ENCODE data around the gene THADA.

THADA gene

DNA sequence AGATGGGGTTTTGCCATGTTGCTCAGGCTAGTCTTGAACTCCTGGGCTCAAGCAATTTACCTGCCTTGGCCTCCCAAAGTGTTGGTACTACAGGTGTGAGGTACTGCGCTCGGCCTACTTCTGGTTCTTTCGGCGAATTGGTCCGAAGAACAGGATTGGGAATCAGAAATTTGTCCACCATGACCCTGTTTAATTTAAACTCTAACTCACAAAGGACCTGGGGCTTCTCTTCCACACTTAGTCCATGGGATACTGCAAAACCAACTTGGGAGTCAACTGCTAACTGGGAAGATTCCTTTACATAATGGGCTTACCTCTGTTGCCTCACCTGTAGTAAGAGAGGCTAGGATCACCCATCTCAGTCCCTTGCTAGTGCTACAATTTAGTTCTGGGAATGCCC is 289.6 kb downstream of the THADA start:
- no peak overlapping the region for H3K4me2 ChIP-seq (ENCODE audit: low read length)
- no peaks in the 10 kb centered on the region for H3K27me3 ChIP-seq (ENCODE audit: control insufficient read depth, insufficient read depth, low read length)

DNA sequence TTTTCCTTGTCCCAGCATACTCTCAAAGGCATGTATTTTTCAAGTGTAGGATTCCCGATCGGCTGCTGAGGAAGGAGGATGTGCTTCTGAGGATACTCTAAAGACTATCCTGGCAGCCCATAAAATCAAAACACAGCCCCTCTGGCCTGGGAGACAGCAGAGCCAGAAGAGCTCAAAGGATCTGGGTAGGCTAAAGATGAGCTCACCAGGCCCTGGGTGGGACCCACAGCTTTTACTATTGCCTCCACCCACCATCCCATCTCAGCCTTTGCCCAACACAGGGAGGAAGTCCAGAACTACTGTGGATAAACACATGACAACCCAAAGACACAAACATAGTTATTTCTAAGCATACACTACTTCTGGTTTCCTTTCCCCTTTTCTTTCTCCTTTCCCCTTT is 290.3 kb downstream of the THADA start:
- H3K9ac ChIP-seq, result no peak overlapping the region
- peaks cover 4% of the 10 kb centered on the region for H3K4me1 ChIP-seq
- no peaks in the 10 kb centered on the region for H3K36me3 ChIP-seq (ENCODE audit: control insufficient read depth, insufficient read depth, low read length)
- TF ChIP-seq, protein P1, sequence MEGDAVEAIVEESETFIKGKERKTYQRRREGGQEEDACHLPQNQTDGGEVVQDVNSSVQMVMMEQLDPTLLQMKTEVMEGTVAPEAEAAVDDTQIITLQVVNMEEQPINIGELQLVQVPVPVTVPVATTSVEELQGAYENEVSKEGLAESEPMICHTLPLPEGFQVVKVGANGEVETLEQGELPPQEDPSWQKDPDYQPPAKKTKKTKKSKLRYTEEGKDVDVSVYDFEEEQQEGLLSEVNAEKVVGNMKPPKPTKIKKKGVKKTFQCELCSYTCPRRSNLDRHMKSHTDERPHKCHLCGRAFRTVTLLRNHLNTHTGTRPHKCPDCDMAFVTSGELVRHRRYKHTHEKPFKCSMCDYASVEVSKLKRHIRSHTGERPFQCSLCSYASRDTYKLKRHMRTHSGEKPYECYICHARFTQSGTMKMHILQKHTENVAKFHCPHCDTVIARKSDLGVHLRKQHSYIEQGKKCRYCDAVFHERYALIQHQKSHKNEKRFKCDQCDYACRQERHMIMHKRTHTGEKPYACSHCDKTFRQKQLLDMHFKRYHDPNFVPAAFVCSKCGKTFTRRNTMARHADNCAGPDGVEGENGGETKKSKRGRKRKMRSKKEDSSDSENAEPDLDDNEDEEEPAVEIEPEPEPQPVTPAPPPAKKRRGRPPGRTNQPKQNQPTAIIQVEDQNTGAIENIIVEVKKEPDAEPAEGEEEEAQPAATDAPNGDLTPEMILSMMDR (IDR thresholded peaks at IDR 0.05), result no peak
- H3K79me2 ChIP-seq, result peaks cover 2% of the 10 kb centered on the region
- H3K4me3 ChIP-seq (ENCODE audit: low read depth, low read length), result no peak overlapping the region
- no peaks in the 10 kb centered on the region for H3K27me3 ChIP-seq (ENCODE audit: control insufficient read depth, insufficient read depth, low read length)
- H3K9me3 ChIP-seq (ENCODE audit: control insufficient read depth, low read length), result no peaks in the 10 kb centered on the region
- H3K27ac ChIP-seq, result peak overlapping the region; percentile 78
- H3K4me2 ChIP-seq (ENCODE audit: low read length), result no peak overlapping the region
- H2AFZ ChIP-seq, result peak overlapping the region; percentile 31

More for the DNA sequence above, 289.6 kb downstream of the THADA start:
- Histone ChIP-seq H2AFZ (no peak overlapping the region), H3K79me2 (peaks cover 2% of the 10 kb centered on the region), H3K27ac (no peak overlapping the region), H3K4me1 (peaks cover 4% of the 10 kb centered on the region), H3K9me3 (ENCODE audit: control insufficient read depth, low read length) (no peaks in the 10 kb centered on the region), H3K36me3 (ENCODE audit: control insufficient read depth, insufficient read depth, low read length) (no peaks in the 10 kb centered on the region), H3K9ac (no peak overlapping the region), H3K4me3 (ENCODE audit: low read depth, low read length) (no peak overlapping the region)
- TF ChIP-seq, protein P1 (IDR thresholded peaks at IDR 0.05), result no peak

DNA sequence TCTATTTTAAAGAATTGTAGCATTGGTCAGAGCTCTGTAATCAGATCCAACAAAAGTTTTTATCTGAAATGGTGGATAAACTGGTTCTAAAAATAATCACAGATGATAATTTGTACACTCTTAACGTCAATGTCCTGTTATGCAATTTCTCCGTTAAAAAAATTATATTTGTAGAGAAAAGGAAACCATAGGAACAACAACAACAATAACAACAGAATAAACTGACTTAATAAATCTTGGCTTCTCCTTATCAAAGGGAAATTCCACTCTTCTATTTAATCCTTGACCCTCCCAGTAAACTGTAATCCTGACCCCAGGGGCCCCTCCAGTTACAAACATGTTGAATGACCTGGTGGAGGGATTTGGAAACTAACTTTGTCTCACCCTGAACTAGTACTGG is 290.8 kb downstream of the THADA start:
- Histone ChIP-seq H3K4me2 (ENCODE audit: low read length) (no peak overlapping the region), H3K4me3 (ENCODE audit: low read depth, low read length) (no peak overlapping the region), H3K4me1 (peaks cover 4% of the 10 kb centered on the region), H3K9me3 (ENCODE audit: control insufficient read depth, low read length) (no peaks in the 10 kb centered on the region), H3K36me3 (ENCODE audit: control insufficient read depth, insufficient read depth, low read length) (no peaks in the 10 kb centered on the region), H3K79me2 (peaks cover 2% of the 10 kb centered on the region), H3K9ac (no peak overlapping the region), H3K27ac (peak overlapping the region; percentile 78), H3K27me3 (ENCODE audit: control insufficient read depth, insufficient read depth, low read length) (no peaks in the 10 kb centered on the region), H2AFZ (peak overlapping the region; percentile 31)
- TF ChIP-seq, protein P1 (IDR thresholded peaks at IDR 0.05), result no peak

DNA sequence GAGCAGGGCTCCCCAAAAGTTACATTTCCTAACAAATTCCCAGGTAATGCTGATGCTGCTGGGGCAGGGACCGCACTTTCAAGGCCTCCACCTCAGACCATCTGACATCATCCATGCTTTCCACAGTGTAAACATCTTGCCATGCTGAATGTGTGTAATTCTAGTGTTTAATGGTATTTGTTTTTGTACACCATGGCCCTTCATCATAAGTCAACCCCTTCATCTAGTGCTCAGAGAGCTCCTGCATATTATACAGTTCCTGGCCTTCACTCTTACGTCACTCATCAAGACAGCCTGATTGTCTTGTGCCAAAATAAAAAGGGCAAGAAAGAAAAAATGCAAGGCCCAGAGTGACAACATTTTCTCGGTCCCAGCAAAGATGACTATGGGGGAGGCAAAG is 291.9 kb downstream of the THADA start:
- H3K27me3 ChIP-seq (ENCODE audit: control insufficient read depth, insufficient read depth, low read length), result no peaks in the 10 kb centered on the region
- no peak overlapping the region for H3K4me2 ChIP-seq (ENCODE audit: low read length)
- peaks cover 4% of the 10 kb centered on the region for H3K4me1 ChIP-seq
- H3K27ac ChIP-seq, result no peak overlapping the region
- no peak overlapping the region for H3K4me3 ChIP-seq (ENCODE audit: low read depth, low read length)
- no peak overlapping the region for H3K9ac ChIP-seq
- H3K9me3 ChIP-seq (ENCODE audit: control insufficient read depth, low read length), result no peaks in the 10 kb centered on the region
- TF ChIP-seq, protein P1 (IDR thresholded peaks at IDR 0.05), result no peak
- H3K79me2 ChIP-seq, result peaks cover 2% of the 10 kb centered on the region
- no peak overlapping the region for H2AFZ ChIP-seq
- H3K36me3 ChIP-seq (ENCODE audit: control insufficient read depth, insufficient read depth, low read length), result no peaks in the 10 kb centered on the region

DNA sequence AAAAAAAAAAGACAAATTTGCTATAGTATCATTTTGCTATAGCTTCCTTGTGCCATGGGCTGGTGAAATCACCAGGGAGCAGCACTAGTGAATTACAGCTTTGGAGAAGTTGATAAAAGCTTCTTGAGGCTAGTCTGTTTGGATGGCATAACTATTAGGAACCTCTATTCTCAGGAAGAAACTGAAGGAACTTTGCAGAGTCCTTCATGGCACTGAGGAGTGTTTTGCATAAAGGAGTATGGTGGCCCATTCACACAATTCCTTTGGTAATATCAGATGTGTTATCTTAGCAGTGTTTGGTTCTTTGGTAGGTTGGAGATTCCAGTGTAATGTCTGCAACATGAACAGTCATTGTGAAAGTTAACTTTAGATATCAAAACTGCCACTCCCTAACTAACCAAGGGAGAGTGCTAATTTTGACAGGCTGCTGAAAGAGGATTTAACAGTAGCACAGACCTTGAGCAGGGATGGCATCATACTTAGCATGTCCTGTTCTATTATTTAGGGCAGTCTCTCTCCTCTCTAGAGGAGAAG is 292.8 kb downstream of the THADA start:
- Histone ChIP-seq H3K4me1 (peaks cover 4% of the 10 kb centered on the region), H3K27me3 (ENCODE audit: control insufficient read depth, insufficient read depth, low read length) (no peaks in the 10 kb centered on the region), H2AFZ (no peak overlapping the region), H3K9ac (no peak overlapping the region), H3K4me3 (ENCODE audit: low read depth, low read length) (no peak overlapping the region), H3K36me3 (ENCODE audit: control insufficient read depth, insufficient read depth, low read length) (no peaks in the 10 kb centered on the region), H3K9me3 (ENCODE audit: control insufficient read depth, low read length) (no peaks in the 10 kb centered on the region), H3K4me2 (ENCODE audit: low read length) (no peak overlapping the region), H3K79me2 (peaks cover 2% of the 10 kb centered on the region), H3K27ac (no peak overlapping the region)
- TF ChIP-seq, protein P1 (IDR thresholded peaks at IDR 0.05), result no peak

All from parathyroid adenoma (tissue), 2 donors.